A549 (cell line): ENCODE results near the gene TSGA10. TPM values are rescaled to one million over a fixed set of nuclear protein-coding genes. Genes with fewer than 3 reads are reported as not detected.

ENCODE experiments used
- ATAC-seq, 2 experiments: fragments of 200-7000 bp in 1 of 2; fragments of >200 bp in 1 of 2; cut with Nextera tagmentation in 1 of 2; cut with Tn5 transposase in 1 of 2; 3 replicates each; pipeline versions ENCODE4 v1.8.0 to v1.9.1; 2018 to 2020; ENCODE audit warnings: mild to moderate bottlenecking in 1 of 2, moderate library complexity in 1 of 2
- CTCF ChIA-PET: fragments of 300-600 bp; sonication (Branson Sonifier 250); formaldehyde crosslinking; extraction: SDS; loops from one replicate; lab custom pipeline; 2021; ENCODE audit warnings: antibody characterized with exemption, inconsistent platforms; lab: Yijun Ruan, JAX
- POLR2A ChIA-PET: fragments of 350-600 bp; formaldehyde crosslinking; extraction: SDS; loops from one replicate; lab custom pipeline; 2021; ENCODE audit warnings: antibody characterized with exemption, inconsistent platforms; lab: Yijun Ruan, JAX
- DNase-seq, 2 experiments: peaks; one replicate each; pipeline versions ENCODE4 v3.0.0 to v3.0.0-alpha.2; 2011 to 2016; ENCODE audit warnings: low read depth in 1 of 2, low spot score in 1 of 2
- FAIRE-seq: peaks from 2 replicates; lab custom pipeline; 2011; peaks lifted over from hg19 to GRCh38; lab: Jason Lieb, UNC
- H3K27ac ChIP-seq, 2 experiments: fragments of >200 bp; sonication (Bioruptor Twin); formaldehyde crosslinking; 3 replicates each; pipeline ENCODE4 v1.5.1; 2016 to 2017
- H3K4me1 ChIP-seq: fragments of >200 bp; sonication (Bioruptor Twin); formaldehyde crosslinking; 3 replicates; pipeline ENCODE4 v1.6.1; 2016
- H3K4me2 ChIP-seq: fragments of >200 bp; sonication (Bioruptor Twin); formaldehyde crosslinking; 3 replicates; pipeline ENCODE4 v1.6.1; 2016
- H3K4me3 ChIP-seq: fragments of >200 bp; sonication (Bioruptor Twin); formaldehyde crosslinking; 3 replicates; pipeline ENCODE4 v1.5.1; 2016
- H3K9me3 ChIP-seq: fragments of >200 bp; sonication (Bioruptor Twin); formaldehyde crosslinking; 3 replicates; pipeline ENCODE4 v1.6.1; 2016
- BCL3 ChIP-seq: fragments of >200 bp; sonication (Bioruptor Twin); formaldehyde crosslinking; IDR thresholded peaks from 3 replicates; pipeline ENCODE4 v1.6.1; 2016
- CBX2 ChIP-seq: fragments of 200-600 bp; sonication (generic); IDR thresholded peaks from 2 replicates; pipeline ENCODE4 v1.6.1; 2016; ENCODE audit warnings: low read depth, mild to moderate bottlenecking, borderline replicate concordance
- CBX8 ChIP-seq: fragments of 200-600 bp; sonication (generic); IDR thresholded peaks from 2 replicates; pipeline ENCODE4 v1.6.1; 2016
- CHD2 ChIP-seq: fragments of 150-350 bp; IDR thresholded peaks from 2 replicates; pipeline ENCODE4 v1.6.1; 2014; ENCODE audit warnings: low read length; ENCODE audit not compliant: partially characterized antibody
- CTCF ChIP-seq: fragments of >200 bp; sonication (Bioruptor Twin); formaldehyde crosslinking; IDR thresholded peaks from 3 replicates; pipeline ENCODE4 v1.5.1; 2016
- E2F6 ChIP-seq: IDR thresholded peaks from 2 replicates; pipeline ENCODE4 v1.6.1; 2012; ENCODE audit warnings: low read depth, borderline replicate concordance
- FOSL2 ChIP-seq, 2 experiments: fragments of 450-650 bp in 1 of 2; fragments of >200 bp in 1 of 2; sonication (Bioruptor Twin) in 1 of 2; formaldehyde crosslinking; IDR thresholded peaks; 2 replicates each; pipeline versions ENCODE4 v1.5.0 to v1.6.1; 2016 to 2020; ENCODE audit warnings: mild to moderate bottlenecking in 1 of 2, moderate library complexity in 1 of 2
- HOXA7 ChIP-seq: fragments of 250-450 bp; sonication (Bioruptor Pico); IDR thresholded peaks from 2 replicates; pipeline ENCODE4 v1.5.0; 2020; ENCODE audit warnings: mild to moderate bottlenecking, moderate library complexity
- HOXB13 ChIP-seq: fragments of 250-450 bp; sonication (Bioruptor Pico); IDR thresholded peaks from 2 replicates; pipeline ENCODE4 v1.5.0; 2020; ENCODE audit warnings: low read depth, mild to moderate bottlenecking, moderate library complexity
- HOXB5 ChIP-seq: fragments of 250-450 bp; sonication (Bioruptor Pico); IDR thresholded peaks from 2 replicates; pipeline ENCODE4 v1.5.0; 2020; ENCODE audit warnings: mild to moderate bottlenecking, moderate library complexity
- JUN ChIP-seq, 2 experiments: fragments of >200 bp; sonication (Bioruptor Twin); formaldehyde crosslinking; IDR thresholded peaks; 2 replicates in 1 of 2; 3 replicates in 1 of 2; pipeline ENCODE4 v1.6.1; 2016 to 2017
- KDM1A ChIP-seq: fragments of 200-600 bp; sonication (generic); IDR thresholded peaks from 2 replicates; pipeline ENCODE4 v1.6.1; 2016; ENCODE audit warnings: low read depth, mild to moderate bottlenecking
- MAX ChIP-seq: IDR thresholded peaks from 2 replicates; pipeline ENCODE4 v1.6.1; 2012
- MAZ ChIP-seq: fragments of 150-350 bp; IDR thresholded peaks from 2 replicates; pipeline ENCODE4 v1.6.1; 2014; ENCODE audit warnings: antibody characterized with exemption, low read depth, low read length, borderline replicate concordance
- MYC ChIP-seq: IDR thresholded peaks from 2 replicates; pipeline ENCODE4 v1.6.1; 2012; ENCODE audit warnings: mild to moderate bottlenecking, inconsistent platforms, low read length, improper control_type of control experiment, borderline replicate concordance
- PHF8 ChIP-seq: fragments of 200-600 bp; sonication (generic); IDR thresholded peaks from 2 replicates; pipeline ENCODE4 v1.6.1; 2016; ENCODE audit warnings: low read depth, mild to moderate bottlenecking, antibody characterized with exemption, moderate library complexity, borderline replicate concordance
- POLR2A ChIP-seq: IDR thresholded peaks from 2 replicates; pipeline ENCODE4 v1.6.1; 2012; ENCODE audit warnings: mild to moderate bottlenecking, low read length
- REST ChIP-seq: fragments of 200-600 bp; sonication (generic); IDR thresholded peaks from 2 replicates; pipeline ENCODE4 v1.6.1; 2016; ENCODE audit warnings: antibody characterized with exemption, mild to moderate bottlenecking, moderate library complexity
- RNF2 ChIP-seq: fragments of 200-600 bp; sonication (generic); IDR thresholded peaks from 2 replicates; pipeline ENCODE4 v1.6.1; 2016; ENCODE audit warnings: low read depth, mild to moderate bottlenecking, antibody characterized with exemption, moderate library complexity, borderline replicate concordance
- SMC3 ChIP-seq: fragments of >200 bp; sonication (Bioruptor Twin); formaldehyde crosslinking; IDR thresholded peaks from 3 replicates; pipeline ENCODE4 v1.6.1; 2018; ENCODE audit warnings: inconsistent platforms
- WGBS: methylation state at CpG from one replicate; pipeline ENCODE4 v1.1.6; 2017; ENCODE audit errors: missing lambda C conversion rate; 5-methylcytosine and 5-hydroxymethylcytosine counted together
- polyA minus RNA-seq: library from RNA; depleted of rRNA, polyadenylated mRNA; stranded (reverse); fragments of >200 nt; gene quantifications from 2 replicates; pipeline ENCODE4 v1.2.3, GENCODE V29; 2011; rRNA and poly(A)+ RNA removed
- polyA plus RNA-seq, 4 experiments: library from polyadenylated mRNA; depleted of rRNA in 3 of 4; stranded (reverse); fragments of >200 nt; fragmentation: RNase III in 1 of 4; extraction: RNeasy Plus Mini Kit Qiagen cat#74134 plus additional on column Dnase treatment in 1 of 4; gene quantifications; 2 replicates in 3 of 4; 3 replicates in 1 of 4; pipeline ENCODE4 v1.2.3, GENCODE V29; 2011 to 2017

TSGA10 gene
- polyA plus RNA-seq (2011; rRNA removed) (3.7 and 4.3 TPM in 2 replicates), polyA plus RNA-seq (2017; fragmentation: RNase III; extraction: RNeasy Plus Mini Kit Qiagen cat#74134 plus additional on column Dnase treatment) (4.2 to 4.8 TPM (median 4.5 TPM) in 3 replicates), polyA minus RNA-seq (0.91 and 3.6 TPM in 2 replicates)
- 0.95 and 1.4 TPM in 2 replicates for polyA plus RNA-seq (2012; cell fraction: cytosol; rRNA removed)
- polyA plus RNA-seq (2012; cell fraction: nucleus; rRNA removed) = 0.22 and 0.35 TPM in 2 replicates

- no peaks in the 10 kb centered on the region for H3K9me3 ChIP-seq
- DNase-seq (peak; percentile 88 to 94), FAIRE-seq (no peak), ATAC-seq (peak; percentile 98 to 99)
- H3K4me3 ChIP-seq = peak within 1 kb of the TSS; percentile 59
- 0 out of 2 replicates have a peak, but pooled peaks have one; percentile 44 for TF ChIP-seq MAZ
- peak; percentile 14 for TF ChIP-seq CHD2
- no peak for TF ChIP-seq RNF2
- TF ChIP-seq CBX8 = no peak
- no peak; the same call in 2 of the 3 replicates for TF ChIP-seq SMC3
- TF ChIP-seq PHF8 = peak; percentile 90
- peak; percentile 85 to 90 for TF ChIP-seq JUN (IDR thresholded peaks at IDR 0.05)
- TF ChIP-seq MAX = peak; percentile 97
- TF ChIP-seq BCL3 = peak; percentile 75; the same call in 2 of the 3 replicates
- TF ChIP-seq REST = peak; percentile 38; the same call in 1 of the 2 replicates
- peak; percentile 85 for TF ChIP-seq POLR2A
- no peak for TF ChIP-seq HOXB5
- TF ChIP-seq FOSL2 (IDR thresholded peaks at IDR 0.05) = no peak
- no peak; the same call in 1 of the 2 replicates for TF ChIP-seq FOSL2 (CRISPR knock-in tag; IDR thresholded peaks at IDR 0.05)
- 0 out of 3 replicates have a peak, but pooled peaks have one; percentile 20 for TF ChIP-seq CTCF
- peak; percentile 48; the same call in 1 of the 2 replicates for TF ChIP-seq E2F6
- TF ChIP-seq HOXB13 (CRISPR knock-in tag) = peak; percentile 43; the same call in 1 of the 2 replicates
- TF ChIP-seq MYC = peak; percentile 87
- TF ChIP-seq HOXA7 (CRISPR knock-in tag) = no peak
- no peak for TF ChIP-seq KDM1A
- no peak for TF ChIP-seq CBX2
- CTCF ChIA-PET = interaction anchor here (1.0 to 2.3 kb wide), 3 partner anchors 13 to 336 kb away, joined by 3 to 14 read pairs (median 3); partner anchors contain the start of gene C2orf15
- H3K4me1 ChIP-seq = peaks cover 10% of the 10 kb centered on the region; the same call in 1 of the 3 replicates
- peak within 1 kb of the TSS; percentile 83 to 92 for H3K27ac ChIP-seq
- POLR2A ChIA-PET = interaction anchor here (0.6 to 4.4 kb wide), 10 partner anchors 9 to 505 kb away, joined by 3 to 54 read pairs (median 6); partner anchors contain the start of genes C2orf15, EIF5B, MITD1 and MRPL30
- peak within 1 kb of the TSS; percentile 94 for H3K4me2 ChIP-seq
- under 1% methylated on average over 28 of the region's 70 CpGs for WGBS
Observed at GRCh38 chr2:99154643-99155536, at the start of gene TSGA10, which contains the start of gene LIPT1. TSS of gene TSGA10 (minus strand) at chr2:99154942. CDS start at chr2:99109439, 45,503 bp downstream. TSS of gene LIPT1 (plus strand) at chr2:99154967. CDS start at chr2:99161958, 6,991 bp downstream.
